Stimulated activated CD8-positive, alpha-beta memory T cell treated with anti-CD3 and anti-CD28 coated beads, Interleukin-4, amount 100 ng/mL, for 48 hours (primary cell): ENCODE measurements around the gene COL23A1.
"Not testable (repeated sequence)": the region's sequence is repeated elsewhere in the genome, so short reads cannot be mapped to it uniquely, and the experiment has no call there.

Experiments
- DNase-seq: peaks from one replicate; pipeline ENCODE4 v3.0.0-alpha.2; 2020

COL23A1 gene

DNA sequence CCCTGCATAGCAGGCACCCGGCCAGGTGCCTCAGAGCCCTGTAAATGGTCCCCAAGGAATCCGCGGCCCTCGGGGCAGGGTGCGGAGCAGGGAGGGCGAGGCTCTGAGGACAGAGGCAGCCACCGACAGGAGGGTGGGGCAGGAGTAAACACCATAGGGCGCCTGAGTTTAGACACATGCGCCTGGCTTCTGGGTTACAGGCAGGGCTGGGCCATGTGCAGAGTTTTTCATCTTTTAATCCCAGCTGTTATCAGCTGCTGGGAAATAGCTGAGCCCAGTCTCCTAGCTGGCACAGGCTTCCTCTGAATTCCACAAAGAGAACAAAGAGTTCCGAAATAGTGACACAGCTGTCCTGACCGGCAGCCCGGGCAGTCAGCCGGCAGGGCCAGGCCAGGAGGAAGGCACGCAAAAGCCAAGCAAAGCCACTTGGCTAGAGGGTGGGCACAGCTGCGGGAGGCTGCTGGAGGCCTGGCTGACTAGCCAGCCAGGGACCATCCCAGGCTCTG lies 258.6 kb downstream of the COL23A1 start:
- DNase-seq = no peak

DNA sequence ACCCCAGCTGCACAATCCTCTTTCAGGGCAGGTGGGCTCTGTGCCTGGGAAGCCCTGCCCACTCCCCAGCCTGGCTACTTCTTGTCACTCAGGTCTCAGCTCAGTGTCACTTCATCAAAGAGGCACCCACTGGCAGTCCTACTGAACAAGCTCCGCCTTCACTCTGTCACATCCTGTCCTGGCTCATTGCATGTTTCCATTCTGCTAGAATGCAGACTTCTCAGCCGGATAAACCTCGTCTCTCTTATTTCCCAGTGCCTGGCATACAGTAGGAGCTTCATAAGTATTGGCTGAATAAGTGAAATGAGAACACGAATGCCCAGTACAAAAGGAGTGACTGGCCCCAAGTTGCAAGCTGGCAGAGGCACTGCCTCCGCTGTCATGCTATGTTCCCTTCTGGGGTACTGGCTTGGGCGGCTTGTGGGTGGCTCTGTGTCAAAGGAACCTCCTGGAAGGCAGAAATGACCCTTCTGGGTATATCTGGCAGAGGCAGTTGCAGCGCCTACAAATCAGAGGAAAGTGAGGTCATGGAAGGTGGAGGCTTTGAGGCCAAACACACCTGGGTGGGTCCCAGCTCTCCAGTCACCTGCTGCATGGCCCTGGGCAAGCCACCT lies 259.3 kb downstream of the COL23A1 start:
- DNase-seq = no peak

GRCh38 chr5:178328826-178329730 lies 261.1 kb downstream of the COL23A1 start:
- DNase-seq = no peak

DNA sequence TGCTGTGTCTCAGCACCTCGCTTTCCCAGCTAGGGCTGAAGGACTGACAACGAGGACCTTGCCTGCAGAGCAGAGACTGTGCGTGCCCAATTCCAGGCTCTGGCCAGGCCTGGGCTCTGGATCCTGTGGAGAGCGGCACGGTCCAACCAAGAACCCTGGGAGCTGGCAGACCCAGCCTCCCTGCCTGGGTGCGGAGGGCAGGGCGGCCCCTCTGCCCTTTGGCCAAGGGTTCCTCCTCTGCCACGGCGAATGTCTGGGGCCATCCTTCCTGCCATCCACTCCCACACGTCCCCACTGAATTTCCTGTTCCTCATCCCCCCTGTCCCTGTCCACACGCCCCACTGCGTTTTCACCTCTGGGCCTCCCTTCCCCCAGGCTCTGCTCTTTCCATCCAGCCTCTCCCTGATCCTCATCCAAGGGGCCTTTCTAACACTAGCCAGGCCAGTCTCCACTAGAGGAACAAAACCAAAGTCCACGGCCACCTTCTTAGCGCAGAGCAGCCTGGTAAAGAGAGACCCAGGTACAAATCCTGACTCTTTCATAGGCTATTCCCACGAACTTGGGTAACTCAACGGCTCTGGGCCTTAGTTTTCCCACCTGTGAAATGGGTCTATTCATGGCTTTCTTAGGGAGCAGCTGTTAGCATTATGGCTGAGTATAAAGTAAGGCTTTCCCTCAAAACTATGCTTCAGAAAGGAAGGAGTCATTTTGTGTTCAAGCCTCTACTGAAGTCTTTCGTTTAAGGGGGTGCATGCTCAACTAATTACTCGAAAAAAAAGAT lies 262.1 kb downstream of the COL23A1 start:
- no peak for DNase-seq

- no peak for DNase-seq
Measured at GRCh38 chr5:178327446-178327845, 262.7 kb downstream of the COL23A1 start.

DNA sequence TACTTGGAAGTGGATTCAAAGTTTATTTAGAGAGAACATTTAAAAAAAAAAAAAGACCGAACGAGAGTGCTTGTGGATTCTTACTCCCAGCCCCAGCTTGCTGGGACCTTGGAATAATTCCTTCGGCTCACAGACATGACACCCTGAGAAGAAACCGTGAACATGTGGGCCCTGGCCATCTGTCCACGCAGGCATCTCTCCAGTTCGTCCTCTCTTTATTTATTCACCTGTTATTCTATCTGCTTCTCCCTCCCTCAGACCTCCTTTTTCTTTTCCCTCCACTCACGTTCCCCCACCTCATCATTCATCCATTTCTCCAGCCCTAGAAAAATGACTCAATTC lies 263.8 kb downstream of the COL23A1 start:
- DNase-seq = no peak

GRCh38 chr5:178325679-178326373 lies 264.4 kb downstream of the COL23A1 start:
- no peak for DNase-seq

GRCh38 chr5:178325311-178325678 lies 264.9 kb downstream of the COL23A1 start:
- DNase-seq = no peak

DNA sequence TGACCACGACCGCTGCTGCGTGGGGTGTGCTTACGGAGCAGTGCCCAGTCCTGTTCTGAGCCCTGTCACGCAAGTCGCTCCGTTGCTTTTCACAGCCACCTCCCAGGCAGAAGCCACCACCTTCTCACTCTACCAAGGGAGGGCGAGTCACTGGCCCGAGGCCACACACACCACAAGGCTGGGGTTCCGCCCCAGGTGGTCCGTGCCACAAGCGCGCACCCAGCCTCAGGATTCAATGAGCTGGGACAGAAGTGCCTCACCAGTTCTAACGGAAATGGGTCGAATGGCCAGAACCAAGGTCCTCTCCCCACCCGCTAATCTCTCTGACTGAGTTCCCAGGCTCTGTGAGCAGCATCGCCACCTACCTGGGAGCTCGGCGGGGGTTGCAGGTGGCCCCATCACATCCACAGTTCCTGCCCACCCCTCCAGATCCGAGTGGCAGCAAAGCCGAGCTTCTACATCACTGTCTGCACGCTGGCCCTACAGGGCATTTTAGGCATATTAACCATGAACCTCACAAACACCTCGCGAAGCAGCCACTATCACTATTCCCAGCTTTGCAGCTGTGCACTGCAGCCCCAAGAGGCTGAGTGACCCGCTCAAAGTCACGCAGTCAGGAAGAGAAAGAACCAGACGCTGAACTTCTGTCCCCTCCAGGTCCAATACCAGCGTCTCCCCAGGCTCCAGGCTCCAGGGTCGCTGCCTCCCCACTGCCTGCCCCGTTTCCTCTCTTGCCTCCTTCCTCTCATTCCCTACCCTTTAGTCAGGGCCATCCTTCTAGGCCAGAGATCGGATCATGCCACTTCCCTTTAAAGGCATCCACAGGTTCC lies 265.5 kb downstream of the COL23A1 start:
- DNase-seq = no peak

GRCh38 chr5:178323961-178324360 lies 266.2 kb downstream of the COL23A1 start:
- no peak for DNase-seq

GRCh38 chr5:178323541-178323865 lies 266.7 kb downstream of the COL23A1 start:
- no peak for DNase-seq

GRCh38 chr5:178322736-178323540 lies 267.3 kb downstream of the COL23A1 start:
- DNase-seq = no peak

DNA sequence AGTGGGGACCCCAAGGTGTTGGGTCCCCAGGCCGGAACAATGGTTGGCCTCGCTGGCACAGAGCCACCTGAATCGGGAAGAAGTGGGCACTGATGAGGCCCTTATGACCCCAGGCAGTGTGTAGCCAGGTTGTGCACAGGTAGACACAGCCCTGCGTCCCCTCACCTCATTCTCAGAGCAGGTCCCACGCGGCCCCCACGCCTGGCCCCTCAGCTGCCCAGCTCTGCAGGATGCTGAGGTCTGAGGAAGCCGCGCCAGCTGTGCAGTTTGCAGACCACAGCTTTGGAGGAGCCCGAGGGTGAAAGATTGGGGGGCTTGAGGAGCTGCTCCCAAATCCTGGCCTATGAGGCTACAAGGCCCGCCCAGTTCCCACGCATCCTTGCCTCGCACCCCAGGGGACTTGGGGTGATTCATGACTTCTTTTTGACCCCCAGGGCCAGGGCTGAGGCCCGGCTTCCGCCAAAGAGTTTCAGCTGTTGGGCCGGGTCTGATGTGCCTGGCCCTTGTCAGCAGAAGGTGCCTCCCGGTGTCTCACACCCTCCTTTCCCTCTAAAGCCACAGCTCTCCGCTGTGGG lies 269.8 kb downstream of the COL23A1 start:
- no peak for DNase-seq

DNA sequence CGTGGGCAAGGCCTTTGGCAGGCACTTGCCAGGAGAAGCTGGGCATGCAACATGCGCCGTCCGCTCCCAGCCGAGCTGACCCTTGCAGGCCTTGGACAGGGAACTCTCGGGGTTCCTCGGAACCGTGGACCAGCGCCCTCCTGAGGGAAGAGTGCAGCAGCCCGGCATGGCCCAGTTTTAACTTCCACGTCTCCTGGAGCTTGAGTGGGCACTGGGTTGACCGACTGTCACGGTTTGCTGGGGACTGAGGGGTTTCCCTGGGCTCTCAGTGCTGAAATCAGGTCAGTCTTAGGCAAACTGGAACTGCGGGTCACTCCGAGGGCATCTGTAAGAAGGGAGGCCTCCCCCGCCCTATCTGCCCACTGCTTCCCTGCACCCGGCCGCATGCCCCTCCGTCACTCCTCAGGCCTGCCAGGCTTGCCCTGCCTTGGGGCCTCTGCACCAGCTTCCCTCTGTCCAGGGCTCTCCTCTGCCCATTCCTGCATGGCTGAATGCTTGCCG lies 270.6 kb downstream of the COL23A1 start:
- DNase-seq = no peak

DNA sequence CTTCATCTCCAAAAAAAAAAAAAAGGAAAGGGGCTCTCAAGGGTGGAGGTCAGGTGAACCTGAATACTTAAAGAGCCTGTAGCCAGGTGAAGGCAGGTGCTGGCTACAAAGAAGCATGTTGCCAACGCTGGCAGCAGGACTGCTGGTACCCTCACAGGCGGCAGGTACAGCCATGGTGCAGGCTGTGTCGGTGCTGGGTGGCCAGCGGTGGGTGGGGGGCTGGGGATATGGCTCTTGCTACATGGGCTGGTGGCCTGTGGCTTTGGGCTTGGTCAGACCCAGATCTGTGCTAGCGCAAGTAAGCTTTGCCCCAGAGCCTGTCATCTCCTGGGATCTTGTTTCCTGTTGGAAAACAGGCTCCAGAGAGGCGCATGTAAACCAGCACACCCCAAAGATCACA lies 271.3 kb downstream of the COL23A1 start:
- no peak for DNase-seq

- DNase-seq = no peak
Measured at GRCh38 chr5:178318382-178318781, 271.8 kb downstream of the COL23A1 start.

- not testable (repeated sequence) for DNase-seq
Measured at GRCh38 chr5:178317727-178318126, 272.5 kb downstream of the COL23A1 start.

- DNase-seq = no peak
Measured at GRCh38 chr5:178314961-178315820, 275.0 kb downstream of the COL23A1 start.

GRCh38 chr5:178314061-178314660 lies 276.0 kb downstream of the COL23A1 start:
- no peak for DNase-seq
